SK-N-SH (cell line): ENCODE data around the gene SLC14A1.

Experiments
- FOXM1 ChIP-seq: IDR thresholded peaks from 2 replicates; pipeline ENCODE4 v1.4.0; 2012; ENCODE audit warnings: low read depth, mild to moderate bottlenecking
- RAD21 ChIP-seq: IDR thresholded peaks from 2 replicates; pipeline ENCODE4 v1.6.1; 2012; ENCODE audit warnings: mild to moderate bottlenecking, low read length
- TF ChIP-seq, protein P1 (sequence below): IDR thresholded peaks from 2 replicates; pipeline ENCODE4 v1.6.1; 2012; ENCODE audit warnings: mild to moderate bottlenecking, low read depth, low read length, moderate library complexity
- TF ChIP-seq, protein P2 (sequence below): fragments of 200-600 bp; sonication (generic); IDR thresholded peaks from 2 replicates; pipeline ENCODE4 v1.6.1; 2017; ENCODE audit warnings: antibody characterized with exemption, mild to moderate bottlenecking, moderate library complexity

DNA sequence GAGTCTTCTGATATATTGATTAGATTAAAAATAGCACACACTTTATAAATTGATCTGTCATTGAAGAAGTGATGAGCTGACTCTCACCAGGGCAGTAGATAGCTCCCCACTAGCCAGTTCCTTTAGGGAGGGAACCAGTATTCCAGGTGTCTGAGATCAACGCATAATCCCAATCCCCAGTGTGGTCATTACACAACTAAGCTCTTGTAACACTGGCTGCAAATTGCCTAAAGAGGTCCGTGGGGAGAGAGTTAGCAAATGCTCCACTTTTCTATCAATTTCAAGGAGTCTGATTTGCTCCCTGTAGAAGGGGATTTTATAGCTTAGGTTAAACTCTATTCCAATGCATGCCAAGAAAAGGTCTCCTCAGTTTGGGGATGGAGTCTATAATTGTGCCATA lies 7.7 kb downstream of the SLC14A1 start:
- TF ChIP-seq, protein P1, sequence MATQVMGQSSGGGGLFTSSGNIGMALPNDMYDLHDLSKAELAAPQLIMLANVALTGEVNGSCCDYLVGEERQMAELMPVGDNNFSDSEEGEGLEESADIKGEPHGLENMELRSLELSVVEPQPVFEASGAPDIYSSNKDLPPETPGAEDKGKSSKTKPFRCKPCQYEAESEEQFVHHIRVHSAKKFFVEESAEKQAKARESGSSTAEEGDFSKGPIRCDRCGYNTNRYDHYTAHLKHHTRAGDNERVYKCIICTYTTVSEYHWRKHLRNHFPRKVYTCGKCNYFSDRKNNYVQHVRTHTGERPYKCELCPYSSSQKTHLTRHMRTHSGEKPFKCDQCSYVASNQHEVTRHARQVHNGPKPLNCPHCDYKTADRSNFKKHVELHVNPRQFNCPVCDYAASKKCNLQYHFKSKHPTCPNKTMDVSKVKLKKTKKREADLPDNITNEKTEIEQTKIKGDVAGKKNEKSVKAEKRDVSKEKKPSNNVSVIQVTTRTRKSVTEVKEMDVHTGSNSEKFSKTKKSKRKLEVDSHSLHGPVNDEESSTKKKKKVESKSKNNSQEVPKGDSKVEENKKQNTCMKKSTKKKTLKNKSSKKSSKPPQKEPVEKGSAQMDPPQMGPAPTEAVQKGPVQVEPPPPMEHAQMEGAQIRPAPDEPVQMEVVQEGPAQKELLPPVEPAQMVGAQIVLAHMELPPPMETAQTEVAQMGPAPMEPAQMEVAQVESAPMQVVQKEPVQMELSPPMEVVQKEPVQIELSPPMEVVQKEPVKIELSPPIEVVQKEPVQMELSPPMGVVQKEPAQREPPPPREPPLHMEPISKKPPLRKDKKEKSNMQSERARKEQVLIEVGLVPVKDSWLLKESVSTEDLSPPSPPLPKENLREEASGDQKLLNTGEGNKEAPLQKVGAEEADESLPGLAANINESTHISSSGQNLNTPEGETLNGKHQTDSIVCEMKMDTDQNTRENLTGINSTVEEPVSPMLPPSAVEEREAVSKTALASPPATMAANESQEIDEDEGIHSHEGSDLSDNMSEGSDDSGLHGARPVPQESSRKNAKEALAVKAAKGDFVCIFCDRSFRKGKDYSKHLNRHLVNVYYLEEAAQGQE = no peak
- TF ChIP-seq, protein P2, sequence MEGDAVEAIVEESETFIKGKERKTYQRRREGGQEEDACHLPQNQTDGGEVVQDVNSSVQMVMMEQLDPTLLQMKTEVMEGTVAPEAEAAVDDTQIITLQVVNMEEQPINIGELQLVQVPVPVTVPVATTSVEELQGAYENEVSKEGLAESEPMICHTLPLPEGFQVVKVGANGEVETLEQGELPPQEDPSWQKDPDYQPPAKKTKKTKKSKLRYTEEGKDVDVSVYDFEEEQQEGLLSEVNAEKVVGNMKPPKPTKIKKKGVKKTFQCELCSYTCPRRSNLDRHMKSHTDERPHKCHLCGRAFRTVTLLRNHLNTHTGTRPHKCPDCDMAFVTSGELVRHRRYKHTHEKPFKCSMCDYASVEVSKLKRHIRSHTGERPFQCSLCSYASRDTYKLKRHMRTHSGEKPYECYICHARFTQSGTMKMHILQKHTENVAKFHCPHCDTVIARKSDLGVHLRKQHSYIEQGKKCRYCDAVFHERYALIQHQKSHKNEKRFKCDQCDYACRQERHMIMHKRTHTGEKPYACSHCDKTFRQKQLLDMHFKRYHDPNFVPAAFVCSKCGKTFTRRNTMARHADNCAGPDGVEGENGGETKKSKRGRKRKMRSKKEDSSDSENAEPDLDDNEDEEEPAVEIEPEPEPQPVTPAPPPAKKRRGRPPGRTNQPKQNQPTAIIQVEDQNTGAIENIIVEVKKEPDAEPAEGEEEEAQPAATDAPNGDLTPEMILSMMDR = no peak
- TF ChIP-seq RAD21 = no peak
- TF ChIP-seq FOXM1 = no peak
